ENCODE measurements around the gene LRRC19. TPM values are rescaled to one million over a fixed set of nuclear protein-coding genes. Genes with fewer than 3 reads are reported as not detected.

LRRC19 gene
- total and polyA plus RNA-seq, 2 donors (not counting 1 experiment from before 2014, with no cell fraction given), result not detected

GRCh38 chr9:27053369-27054022 is 48.0 kb upstream of the LRRC19 start:
- peak; percentile 26 to 34 for DNase-seq (ENCODE audit: low read depth in 2 of 2)
- no peaks in the 10 kb centered on the region for H3K27me3 ChIP-seq (ENCODE audit: control insufficient read depth, insufficient read depth, low read length)

GRCh38 chr9:27047136-27047535 is 41.7 kb upstream of the LRRC19 start:
- Histone ChIP-seq H3K4me3 (replicated peaks in 1 of 4; ENCODE audit: control extremely low read depth in 1 of 4, insufficient read depth in 1 of 4, low read depth in 3 of 4, low read length in 4 of 4) (no peak overlapping the region), H3K9ac (ENCODE audit: insufficient read depth, low read length) (no peak overlapping the region), H3K27ac (ENCODE audit: insufficient read depth, low read length) (no peak overlapping the region), H3K36me3 (ENCODE audit: control insufficient read depth, insufficient read depth, low read length) (no peaks in the 10 kb centered on the region), H3K27me3 (ENCODE audit: control insufficient read depth, insufficient read depth, low read length) (no peaks in the 10 kb centered on the region), H3K9me3 (ENCODE audit: control insufficient read depth, insufficient read depth, low read depth, low read length) (no peaks in the 10 kb centered on the region), H2AFZ (ENCODE audit: low read length) (no peak overlapping the region), H3K4me1 (ENCODE audit: control insufficient read depth, extremely low read depth, insufficient read depth, low read length) (no peaks in the 10 kb centered on the region), H4K20me1 (ENCODE audit: control insufficient read depth, extremely low read depth, insufficient read depth, low read length) (no peaks in the 10 kb centered on the region), H3K4me2 (ENCODE audit: extremely low read depth, insufficient read depth, low read length) (no peak overlapping the region), H3K79me2 (ENCODE audit: control insufficient read depth, insufficient read depth, low read length) (no peaks in the 10 kb centered on the region)
- no peak for TF ChIP-seq EZH2 (IDR thresholded peaks at IDR 0.05; ENCODE audit: low read length, missing control alignments)
- no peak for TF ChIP-seq CTCF (conservative IDR thresholded peaks at IDR 0.05 in 1 of 2, IDR thresholded peaks at IDR 0.05 in 1 of 2; ENCODE audit: low read depth in 1 of 2, low read length in 2 of 2)
- no peak for DNase-seq (ENCODE audit: low read depth in 2 of 2)

More at GRCh38 chr9:27053369-27054022, 48.0 kb upstream of the LRRC19 start:
- Histone ChIP-seq H3K9me3 (ENCODE audit: control insufficient read depth, insufficient read depth, low read depth, low read length) (no peaks in the 10 kb centered on the region), H3K27ac (ENCODE audit: insufficient read depth, low read length) (no peak overlapping the region), H3K4me3 (replicated peaks in 1 of 4; ENCODE audit: control extremely low read depth in 1 of 4, insufficient read depth in 1 of 4, low read depth in 3 of 4, low read length in 4 of 4) (no peak overlapping the region), H3K36me3 (ENCODE audit: control insufficient read depth, insufficient read depth, low read length) (no peaks in the 10 kb centered on the region), H4K20me1 (ENCODE audit: control insufficient read depth, extremely low read depth, insufficient read depth, low read length) (no peaks in the 10 kb centered on the region), H3K79me2 (ENCODE audit: control insufficient read depth, insufficient read depth, low read length) (no peaks in the 10 kb centered on the region), H3K9ac (ENCODE audit: insufficient read depth, low read length) (no peak overlapping the region), H3K4me1 (ENCODE audit: control insufficient read depth, extremely low read depth, insufficient read depth, low read length) (no peaks in the 10 kb centered on the region), H2AFZ (ENCODE audit: low read length) (peak overlapping the region; percentile 40), H3K4me2 (ENCODE audit: extremely low read depth, insufficient read depth, low read length) (no peak overlapping the region)
- TF ChIP-seq EZH2 (IDR thresholded peaks at IDR 0.05; ENCODE audit: low read length, missing control alignments), result no peak
- no peak for TF ChIP-seq CTCF (conservative IDR thresholded peaks at IDR 0.05 in 1 of 2, IDR thresholded peaks at IDR 0.05 in 1 of 2; ENCODE audit: low read depth in 1 of 2, low read length in 2 of 2)

GRCh38 chr9:27043176-27043575 is 37.7 kb upstream of the LRRC19 start:
- no peak overlapping the region for H3K4me2 ChIP-seq (ENCODE audit: extremely low read depth, insufficient read depth, low read length)
- H3K9me3 ChIP-seq (ENCODE audit: control insufficient read depth, insufficient read depth, low read depth, low read length), result no peaks in the 10 kb centered on the region
- H3K27ac ChIP-seq (ENCODE audit: insufficient read depth, low read length), result no peak overlapping the region
- no peaks in the 10 kb centered on the region for H3K27me3 ChIP-seq (ENCODE audit: control insufficient read depth, insufficient read depth, low read length)
- H3K79me2 ChIP-seq (ENCODE audit: control insufficient read depth, insufficient read depth, low read length), result no peaks in the 10 kb centered on the region
- H3K4me1 ChIP-seq (ENCODE audit: control insufficient read depth, extremely low read depth, insufficient read depth, low read length), result no peaks in the 10 kb centered on the region
- H3K4me3 ChIP-seq (replicated peaks in 1 of 4; ENCODE audit: control extremely low read depth in 1 of 4, insufficient read depth in 1 of 4, low read depth in 3 of 4, low read length in 4 of 4), result no peak overlapping the region
- H3K9ac ChIP-seq (ENCODE audit: insufficient read depth, low read length), result no peak overlapping the region
- H3K36me3 ChIP-seq (ENCODE audit: control insufficient read depth, insufficient read depth, low read length), result no peaks in the 10 kb centered on the region
- no peak for DNase-seq (ENCODE audit: low read depth in 2 of 2)
- H4K20me1 ChIP-seq (ENCODE audit: control insufficient read depth, extremely low read depth, insufficient read depth, low read length), result no peaks in the 10 kb centered on the region
- H2AFZ ChIP-seq (ENCODE audit: low read length), result no peak overlapping the region
- TF ChIP-seq EZH2 (IDR thresholded peaks at IDR 0.05; ENCODE audit: low read length, missing control alignments), result no peak
- TF ChIP-seq CTCF (conservative IDR thresholded peaks at IDR 0.05 in 1 of 2, IDR thresholded peaks at IDR 0.05 in 1 of 2; ENCODE audit: low read depth in 1 of 2, low read length in 2 of 2), result no peak

Measured in fibroblast of lung (primary cell).